Inflammatory macrophage treated with lipopolysaccharide for 1 hour (primary cell): Measurements from ENCODE around the gene KLK15.

Experiments
- DNase-seq, 2 donors: peaks; one replicate each; pipeline ENCODE4 v3.0.0-alpha.2; 2020 to 2022

KLK15 gene, protein sequence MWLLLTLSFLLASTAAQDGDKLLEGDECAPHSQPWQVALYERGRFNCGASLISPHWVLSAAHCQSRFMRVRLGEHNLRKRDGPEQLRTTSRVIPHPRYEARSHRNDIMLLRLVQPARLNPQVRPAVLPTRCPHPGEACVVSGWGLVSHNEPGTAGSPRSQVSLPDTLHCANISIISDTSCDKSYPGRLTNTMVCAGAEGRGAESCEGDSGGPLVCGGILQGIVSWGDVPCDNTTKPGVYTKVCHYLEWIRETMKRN

DNA sequence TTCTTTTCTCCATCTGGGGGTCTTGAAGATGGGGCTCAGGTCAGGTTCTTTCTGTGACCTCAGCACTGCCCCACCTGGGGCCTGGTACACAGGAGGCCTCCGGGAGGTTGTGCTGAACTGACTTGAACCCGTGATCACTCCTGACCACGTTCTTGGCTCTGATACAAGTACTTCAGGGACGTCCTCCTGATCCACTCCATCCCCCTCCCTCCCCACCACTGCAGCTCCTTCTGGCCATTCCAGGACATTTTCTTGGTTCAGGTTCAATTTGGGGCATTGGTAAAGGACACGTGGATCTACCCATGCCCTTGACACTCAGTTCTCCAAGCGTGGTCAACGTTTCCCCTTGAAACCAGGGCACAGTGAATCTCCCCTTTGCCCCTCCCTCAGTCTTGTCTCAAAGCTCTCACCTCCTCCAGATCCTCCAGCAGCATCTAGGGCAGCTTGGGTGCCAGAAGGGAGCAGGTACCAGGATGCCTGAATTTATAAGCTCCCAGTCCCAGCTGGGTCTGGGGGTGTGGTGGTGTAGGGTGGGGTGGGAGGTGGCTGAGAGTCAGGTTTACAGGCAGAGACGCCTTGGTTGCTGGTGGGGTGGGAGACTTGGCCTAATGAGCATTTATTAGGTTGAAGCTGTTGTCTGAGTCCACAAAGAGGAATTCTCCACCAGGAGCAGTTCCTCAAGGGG, at the start of gene KLK15:
Gene KLK15, minus strand, starts transcription at position 458 of the 685 bp plus-strand sequence. CDS start 2,082 bp downstream, outside the sequence.
- DNase-seq: no peak

DNA sequence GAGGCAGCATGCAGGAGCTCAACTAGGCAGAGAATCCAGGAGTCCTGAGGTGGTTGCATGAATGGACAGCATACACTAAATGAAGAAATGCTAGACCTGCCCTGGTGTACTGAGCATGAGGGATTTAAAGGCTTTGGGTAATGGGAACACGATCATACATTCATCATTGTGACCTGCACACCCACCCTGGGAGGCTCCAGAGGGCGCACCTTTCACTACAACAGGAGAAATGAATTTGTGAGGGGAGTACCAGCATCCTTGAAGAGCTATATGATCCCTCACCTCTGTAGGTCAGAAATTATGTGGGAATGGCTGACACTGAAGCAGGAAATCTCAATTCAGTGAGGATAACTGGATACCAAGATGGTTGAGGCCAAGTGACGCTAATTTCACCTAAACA, 48.8 kb upstream of the KLK15 start:
- DNase-seq: no peak

DNA sequence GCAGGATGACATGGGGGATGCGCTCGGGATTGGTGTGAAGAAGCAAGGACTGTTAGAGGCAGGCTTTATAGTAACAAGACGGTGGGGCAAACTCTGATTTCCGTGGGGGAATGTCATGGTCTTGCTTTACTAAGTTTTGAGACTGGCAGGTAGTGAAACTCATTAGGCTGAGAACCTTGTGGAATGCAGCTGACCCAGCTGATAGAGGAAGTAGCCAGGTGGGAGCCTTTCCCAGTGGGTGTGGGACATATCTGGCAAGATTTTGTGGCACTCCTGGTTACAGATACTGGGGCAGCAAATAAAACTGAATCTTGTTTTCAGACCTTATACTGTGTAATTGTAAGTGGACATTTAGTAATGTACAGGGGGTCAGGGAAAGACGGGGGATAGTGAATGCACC, 46.9 kb upstream of the KLK15 start:
- no peak for DNase-seq

DNA sequence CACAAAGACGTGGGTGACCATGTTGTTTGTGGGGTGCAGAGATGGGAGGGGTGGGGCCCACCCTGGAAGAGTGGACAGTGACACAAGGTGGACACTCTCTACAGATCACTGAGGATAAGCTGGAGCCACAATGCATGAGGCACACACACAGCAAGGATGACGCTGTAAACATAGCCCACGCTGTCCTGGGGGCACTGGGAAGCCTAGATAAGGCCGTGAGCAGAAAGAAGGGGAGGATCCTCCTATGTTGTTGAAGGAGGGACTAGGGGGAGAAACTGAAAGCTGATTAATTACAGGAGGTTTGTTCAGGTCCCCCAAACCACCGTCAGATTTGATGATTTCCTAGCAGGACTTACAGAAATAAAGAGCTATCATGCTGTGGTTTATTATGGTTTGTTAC, 45.5 kb upstream of the KLK15 start:
- no peak for DNase-seq

DNA sequence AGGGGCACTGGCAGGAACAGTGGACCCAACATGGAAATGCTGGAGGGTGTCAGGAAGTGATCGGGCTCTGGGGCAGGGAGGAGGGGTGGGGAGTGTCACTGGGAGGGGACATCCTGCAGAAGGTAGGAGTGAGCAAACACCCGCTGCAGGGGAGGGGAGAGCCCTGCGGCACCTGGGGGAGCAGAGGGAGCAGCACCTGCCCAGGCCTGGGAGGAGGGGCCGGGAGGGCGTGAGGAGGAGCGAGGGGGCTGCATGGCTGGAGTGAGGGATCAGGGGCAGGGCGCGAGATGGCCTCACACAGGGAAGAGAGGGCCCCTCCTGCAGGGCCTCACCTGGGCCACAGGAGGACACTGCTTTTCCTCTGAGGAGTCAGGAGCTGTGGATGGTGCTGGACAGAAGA, 44.0 kb upstream of the KLK15 start:
- DNase-seq: no peak

DNA sequence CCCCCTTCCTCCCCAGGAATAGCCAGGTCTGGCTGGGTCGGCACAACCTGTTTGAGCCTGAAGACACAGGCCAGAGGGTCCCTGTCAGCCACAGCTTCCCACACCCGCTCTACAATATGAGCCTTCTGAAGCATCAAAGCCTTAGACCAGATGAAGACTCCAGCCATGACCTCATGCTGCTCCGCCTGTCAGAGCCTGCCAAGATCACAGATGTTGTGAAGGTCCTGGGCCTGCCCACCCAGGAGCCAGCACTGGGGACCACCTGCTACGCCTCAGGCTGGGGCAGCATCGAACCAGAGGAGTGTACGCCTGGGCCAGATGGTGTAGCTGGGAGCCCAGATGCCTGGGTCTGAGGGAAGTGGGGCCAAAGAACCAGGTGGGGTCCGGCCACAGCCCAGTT, 43.1 kb upstream of the KLK15 start:
- DNase-seq: no peak

DNA sequence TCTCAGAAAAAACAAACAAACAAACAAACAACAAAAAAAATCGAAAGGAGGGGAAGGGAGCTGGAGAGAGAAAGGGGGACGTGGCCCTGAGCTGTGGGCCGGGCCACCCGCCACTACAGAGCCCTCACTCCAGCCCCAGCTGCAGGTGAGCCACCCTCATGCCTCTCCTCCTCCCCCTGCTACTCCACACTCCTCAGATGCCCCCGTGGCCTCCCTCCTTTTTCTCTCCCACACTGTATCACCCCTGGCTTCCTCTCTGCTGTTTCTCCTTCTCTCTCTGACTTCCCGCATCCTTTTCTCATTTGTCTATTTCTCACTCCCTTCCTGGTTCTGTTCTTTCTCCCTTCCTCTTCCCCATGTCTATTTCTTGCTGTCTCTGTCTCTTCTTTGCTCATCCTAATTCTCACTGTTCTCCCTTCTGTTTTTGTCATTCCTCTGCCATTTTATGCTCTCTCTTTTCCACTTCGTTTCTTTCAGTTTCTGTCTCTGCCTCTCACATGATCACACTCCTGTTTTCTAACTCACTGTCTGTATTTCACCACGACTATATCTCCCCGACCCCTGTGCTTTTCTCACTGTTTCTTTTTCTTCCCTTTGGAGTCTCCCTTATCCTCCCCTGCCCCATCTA, 42.5 kb upstream of the KLK15 start:
- no peak for DNase-seq

DNA sequence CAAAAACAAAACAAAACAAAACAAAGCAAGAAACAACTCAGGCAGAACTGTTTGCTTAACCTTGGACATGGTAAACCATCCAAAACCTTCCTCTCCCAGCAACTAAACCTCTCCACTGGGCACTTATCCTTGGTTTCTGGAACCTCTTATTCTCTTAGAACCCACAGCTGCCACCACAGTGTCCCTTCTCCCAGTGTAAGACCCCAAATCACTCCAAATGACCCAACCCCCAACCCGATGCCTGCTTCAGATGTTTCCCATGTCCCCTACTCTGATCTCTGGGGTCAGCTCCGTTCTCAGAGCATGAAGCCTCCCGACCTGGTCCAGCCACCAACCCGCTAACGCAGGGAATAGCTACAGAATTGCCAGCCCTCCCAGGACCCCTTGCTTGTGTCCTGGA, 40.8 kb upstream of the KLK15 start:
- DNase-seq: no peak

DNA sequence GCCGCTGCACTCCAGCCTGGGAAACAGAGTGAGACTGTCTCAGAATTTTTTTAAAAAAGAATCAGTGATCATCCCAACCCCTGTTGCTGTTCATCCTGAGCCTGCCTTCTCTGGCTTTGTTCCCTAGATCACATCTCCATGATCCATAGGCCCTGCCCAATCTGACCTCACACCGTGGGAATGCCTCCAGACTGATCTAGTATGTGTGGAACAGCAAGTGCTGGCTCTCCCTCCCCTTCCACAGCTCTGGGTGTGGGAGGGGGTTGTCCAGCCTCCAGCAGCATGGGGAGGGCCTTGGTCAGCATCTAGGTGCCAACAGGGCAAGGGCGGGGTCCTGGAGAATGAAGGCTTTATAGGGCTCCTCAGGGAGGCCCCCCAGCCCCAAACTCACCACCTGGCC, 39.7 kb upstream of the KLK15 start, which contains the start of gene KLK2:
Gene KLK2, plus strand, starts transcription at position 384 of the 400 bp plus-strand sequence. CDS start 35 bp downstream, outside the sequence.
- DNase-seq: no peak

DNA sequence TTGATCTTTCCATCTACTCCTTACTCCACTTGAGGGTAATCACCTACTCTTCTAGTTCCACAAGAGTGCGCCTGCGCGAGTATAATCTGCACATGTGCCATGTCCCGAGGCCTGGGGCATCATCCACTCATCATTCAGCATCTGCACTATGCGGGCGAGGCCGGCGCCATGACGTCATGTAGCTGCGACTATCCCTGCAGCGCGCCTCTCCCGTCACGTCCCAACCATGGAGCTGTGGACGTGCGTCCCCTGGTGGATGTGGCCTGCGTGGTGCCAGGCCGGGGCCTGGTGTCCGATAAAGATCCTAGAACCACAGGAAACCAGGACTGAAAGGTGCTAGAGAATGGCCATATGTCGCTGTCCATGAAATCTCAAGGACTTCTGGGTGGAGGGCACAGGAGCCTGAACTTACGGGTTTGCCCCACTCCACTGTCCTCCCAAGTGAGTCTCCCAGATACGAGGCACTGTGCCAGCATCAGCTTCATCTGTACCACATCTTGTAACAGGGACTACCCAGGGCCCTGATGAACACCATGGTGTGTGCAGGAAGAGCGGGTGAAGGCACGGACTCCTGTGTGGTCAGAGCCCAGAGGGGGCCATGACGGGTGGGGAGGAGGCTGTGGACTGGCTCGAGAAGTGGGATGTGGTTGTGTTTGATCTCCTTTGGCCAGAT, 37.2 kb upstream of the KLK15 start:
- DNase-seq: no peak

DNA sequence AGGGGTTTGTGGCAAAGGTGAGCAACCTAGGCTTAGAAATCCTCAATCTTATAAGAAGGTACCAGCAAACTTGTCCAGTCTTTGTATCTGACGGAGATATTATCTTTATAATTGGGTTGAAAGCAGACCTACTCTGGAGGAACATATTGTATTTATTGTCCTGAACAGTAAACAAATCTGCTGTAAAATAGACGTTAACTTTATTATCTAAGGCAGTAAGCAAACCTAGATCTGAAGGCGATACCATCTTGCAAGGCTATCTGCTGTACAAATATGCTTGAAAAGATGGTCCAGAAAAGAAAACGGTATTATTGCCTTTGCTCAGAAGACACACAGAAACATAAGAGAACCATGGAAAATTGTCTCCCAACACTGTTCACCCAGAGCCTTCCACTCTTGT, 36.1 kb upstream of the KLK15 start:
- DNase-seq: no peak

DNA sequence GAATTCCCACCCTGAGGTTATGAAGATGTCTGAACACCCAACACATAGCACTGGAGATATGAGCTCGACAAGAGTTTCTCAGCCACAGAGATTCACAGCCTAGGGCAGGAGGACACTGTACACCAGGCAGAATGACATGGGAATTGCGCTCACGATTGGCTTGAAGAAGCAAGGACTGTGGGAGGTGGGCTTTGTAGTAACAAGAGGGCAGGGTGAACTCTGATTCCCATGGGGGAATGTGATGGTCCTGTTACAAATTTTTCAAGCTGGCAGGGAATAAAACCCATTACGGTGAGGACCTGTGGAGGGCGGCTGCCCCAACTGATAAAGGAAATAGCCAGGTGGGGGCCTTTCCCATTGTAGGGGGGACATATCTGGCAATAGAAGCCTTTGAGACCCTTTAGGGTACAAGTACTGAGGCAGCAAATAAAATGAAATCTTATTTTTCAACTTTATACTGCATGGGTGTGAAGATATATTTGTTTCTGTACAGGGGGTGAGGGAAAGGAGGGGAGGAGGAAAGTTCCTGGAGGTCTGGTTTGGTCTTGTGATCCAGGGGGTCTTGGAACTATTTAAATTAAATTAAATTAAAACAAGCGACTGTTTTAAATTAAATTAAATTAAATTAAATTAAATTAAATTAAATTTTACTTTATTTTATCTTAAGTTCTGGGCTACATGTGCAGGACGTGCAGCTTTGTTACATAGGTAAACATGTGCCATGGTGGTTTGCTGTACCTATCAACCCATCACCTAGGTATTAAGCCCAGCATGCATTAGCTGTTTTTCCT, 28.3 kb upstream of the KLK15 start:
- DNase-seq: no peak

DNA sequence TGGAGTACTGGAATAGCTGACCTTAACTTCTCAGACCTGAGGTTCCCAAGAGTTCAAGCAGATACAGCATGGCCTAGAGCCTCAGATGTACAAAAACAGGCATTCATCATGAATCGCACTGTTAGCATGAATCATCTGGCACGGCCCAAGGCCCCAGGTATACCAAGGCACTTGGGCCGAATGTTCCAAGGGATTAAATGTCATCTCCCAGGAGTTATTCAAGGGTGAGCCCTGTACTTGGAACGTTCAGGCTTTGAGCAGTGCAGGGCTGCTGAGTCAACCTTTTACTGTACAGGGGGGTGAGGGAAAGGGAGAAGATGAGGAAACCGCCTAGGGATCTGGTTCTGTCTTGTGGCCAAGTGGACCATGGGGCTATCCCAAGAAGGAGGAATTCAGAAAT, 27.6 kb upstream of the KLK15 start:
- no peak for DNase-seq

DNA sequence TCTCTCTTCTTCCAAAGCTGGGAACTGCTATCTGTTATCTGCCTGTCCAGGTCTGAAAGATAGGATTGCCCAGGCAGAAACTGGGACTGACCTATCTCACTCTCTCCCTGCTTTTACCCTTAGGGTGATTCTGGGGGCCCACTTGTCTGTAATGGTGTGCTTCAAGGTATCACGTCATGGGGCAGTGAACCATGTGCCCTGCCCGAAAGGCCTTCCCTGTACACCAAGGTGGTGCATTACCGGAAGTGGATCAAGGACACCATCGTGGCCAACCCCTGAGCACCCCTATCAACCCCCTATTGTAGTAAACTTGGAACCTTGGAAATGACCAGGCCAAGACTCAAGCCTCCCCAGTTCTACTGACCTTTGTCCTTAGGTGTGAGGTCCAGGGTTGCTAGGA, 26.5 kb upstream of the KLK15 start:
- no peak for DNase-seq

DNA sequence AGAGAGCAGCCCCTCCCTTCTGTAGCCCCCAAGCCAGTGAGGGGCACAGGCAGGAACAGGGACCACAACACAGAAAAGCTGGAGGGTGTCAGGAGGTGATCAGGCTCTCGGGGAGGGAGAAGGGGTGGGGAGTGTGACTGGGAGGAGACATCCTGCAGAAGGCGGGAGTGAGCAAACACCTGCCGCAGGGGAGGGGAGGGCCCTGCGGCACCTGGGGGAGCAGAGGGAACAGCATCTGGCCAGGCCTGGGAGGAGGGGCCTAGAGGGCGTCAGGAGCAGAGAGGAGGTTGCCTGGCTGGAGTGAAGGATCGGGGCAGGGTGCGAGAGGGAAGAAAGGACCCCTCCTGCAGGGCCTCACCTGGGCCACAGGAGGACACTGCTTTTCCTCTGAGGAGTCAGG, 25.5 kb upstream of the KLK15 start:
- no peak for DNase-seq

DNA sequence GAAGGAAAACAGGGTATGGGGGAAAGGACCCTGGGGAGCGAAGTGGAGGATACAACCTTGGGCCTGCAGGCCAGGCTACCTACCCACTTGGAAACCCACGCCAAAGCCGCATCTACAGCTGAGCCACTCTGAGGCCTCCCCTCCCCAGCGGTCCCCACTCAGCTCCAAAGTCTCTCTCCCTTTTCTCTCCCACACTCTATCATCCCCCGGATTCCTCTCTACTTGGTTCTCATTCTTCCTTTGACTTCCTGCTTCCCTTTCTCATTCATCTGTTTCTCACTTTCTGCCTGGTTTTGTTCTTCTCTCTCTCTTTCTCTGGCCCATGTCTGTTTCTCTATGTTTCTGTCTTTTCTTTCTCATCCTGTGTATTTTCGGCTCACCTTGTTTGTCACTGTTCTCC, 24.0 kb upstream of the KLK15 start:
- no peak for DNase-seq

DNA sequence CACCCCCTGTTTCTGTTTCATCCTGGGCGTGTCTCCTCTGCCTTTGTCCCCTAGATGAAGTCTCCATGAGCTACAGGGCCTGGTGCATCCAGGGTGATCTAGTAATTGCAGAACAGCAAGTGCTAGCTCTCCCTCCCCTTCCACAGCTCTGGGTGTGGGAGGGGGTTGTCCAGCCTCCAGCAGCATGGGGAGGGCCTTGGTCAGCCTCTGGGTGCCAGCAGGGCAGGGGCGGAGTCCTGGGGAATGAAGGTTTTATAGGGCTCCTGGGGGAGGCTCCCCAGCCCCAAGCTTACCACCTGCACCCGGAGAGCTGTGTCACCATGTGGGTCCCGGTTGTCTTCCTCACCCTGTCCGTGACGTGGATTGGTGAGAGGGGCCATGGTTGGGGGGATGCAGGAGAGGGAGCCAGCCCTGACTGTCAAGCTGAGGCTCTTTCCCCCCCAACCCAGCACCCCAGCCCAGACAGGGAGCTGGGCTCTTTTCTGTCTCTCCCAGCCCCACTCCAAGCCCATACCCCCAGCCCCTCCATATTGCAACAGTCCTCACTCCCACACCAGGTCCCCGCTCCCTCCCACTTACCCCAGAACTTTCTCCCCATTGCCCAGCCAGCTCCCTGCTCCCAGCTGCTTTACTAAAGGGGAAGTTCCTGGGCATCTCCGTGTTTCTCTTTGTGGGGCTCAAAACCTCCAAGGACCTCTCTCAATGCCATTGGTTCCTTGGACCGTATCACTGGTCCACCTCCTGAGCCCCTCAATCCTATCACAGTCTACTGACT, 21.4 kb upstream of the KLK15 start, which contains the start of gene KLK3:
Gene KLK3, plus strand, starts transcription at position 280 of the 775 bp plus-strand sequence. Its CDS starts 41 bp downstream, at position 321.
- no peak for DNase-seq

DNA sequence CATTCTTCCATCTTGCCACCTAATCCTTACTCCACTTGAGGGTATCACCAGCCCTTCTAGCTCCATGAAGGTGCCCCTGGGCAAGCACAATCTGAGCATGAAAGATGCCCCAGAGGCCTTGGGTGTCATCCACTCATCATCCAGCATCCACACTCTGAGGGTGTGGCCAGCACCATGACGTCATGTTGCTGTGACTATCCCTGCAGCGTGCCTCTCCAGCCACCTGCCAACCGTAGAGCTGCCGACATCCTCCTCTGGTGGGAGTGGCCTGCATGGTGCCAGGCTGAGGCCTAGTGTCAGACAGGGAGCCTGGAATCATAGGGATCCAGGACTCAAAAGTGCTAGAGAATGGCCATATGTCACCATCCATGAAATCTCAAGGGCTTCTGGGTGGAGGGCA, 18.2 kb upstream of the KLK15 start:
- no peak for DNase-seq

DNA sequence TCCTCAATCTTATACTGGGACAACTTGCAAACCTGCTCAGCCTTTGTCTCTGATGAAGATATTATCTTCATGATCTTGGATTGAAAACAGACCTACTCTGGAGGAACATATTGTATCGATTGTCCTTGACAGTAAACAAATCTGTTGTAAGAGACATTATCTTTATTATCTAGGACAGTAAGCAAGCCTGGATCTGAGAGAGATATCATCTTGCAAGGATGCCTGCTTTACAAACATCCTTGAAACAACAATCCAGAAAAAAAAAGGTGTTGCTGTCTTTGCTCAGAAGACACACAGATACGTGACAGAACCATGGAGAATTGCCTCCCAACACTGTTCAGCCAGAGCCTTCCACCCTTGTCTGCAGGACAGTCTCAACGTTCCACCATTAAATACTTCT, 17.4 kb upstream of the KLK15 start:
- DNase-seq: no peak

DNA sequence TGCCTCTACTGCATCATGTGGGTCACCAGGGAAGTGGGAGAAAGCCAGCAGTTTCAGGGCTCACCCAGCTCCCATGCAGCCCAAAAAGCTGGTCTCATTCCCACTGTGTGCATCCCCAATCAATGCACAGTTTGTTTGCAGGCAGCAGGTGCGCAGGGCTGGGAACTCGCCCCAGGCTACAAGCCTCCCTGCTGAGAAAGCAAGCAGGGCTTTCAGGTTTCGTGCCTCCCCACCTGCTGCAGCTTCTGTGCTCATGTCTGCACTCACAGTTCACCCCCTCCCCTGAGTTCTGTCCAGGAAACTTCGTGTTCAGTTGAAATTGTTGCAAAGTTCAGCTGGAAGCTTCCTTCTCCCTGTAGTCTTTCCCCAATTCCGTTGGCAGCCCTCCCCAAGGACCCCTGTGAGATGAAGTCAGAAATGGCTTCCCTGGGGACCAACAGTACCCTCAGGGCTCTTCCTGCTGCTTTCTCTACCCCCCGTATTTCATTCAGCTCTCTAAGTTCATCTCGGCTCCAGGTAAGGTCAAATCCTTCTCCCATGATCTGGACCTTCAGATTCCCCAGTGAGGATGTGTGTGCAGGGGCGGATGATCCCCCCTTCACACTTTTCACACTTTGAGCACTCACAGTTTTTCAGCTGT, 11.0 kb upstream of the KLK15 start:
- DNase-seq: no peak

DNA sequence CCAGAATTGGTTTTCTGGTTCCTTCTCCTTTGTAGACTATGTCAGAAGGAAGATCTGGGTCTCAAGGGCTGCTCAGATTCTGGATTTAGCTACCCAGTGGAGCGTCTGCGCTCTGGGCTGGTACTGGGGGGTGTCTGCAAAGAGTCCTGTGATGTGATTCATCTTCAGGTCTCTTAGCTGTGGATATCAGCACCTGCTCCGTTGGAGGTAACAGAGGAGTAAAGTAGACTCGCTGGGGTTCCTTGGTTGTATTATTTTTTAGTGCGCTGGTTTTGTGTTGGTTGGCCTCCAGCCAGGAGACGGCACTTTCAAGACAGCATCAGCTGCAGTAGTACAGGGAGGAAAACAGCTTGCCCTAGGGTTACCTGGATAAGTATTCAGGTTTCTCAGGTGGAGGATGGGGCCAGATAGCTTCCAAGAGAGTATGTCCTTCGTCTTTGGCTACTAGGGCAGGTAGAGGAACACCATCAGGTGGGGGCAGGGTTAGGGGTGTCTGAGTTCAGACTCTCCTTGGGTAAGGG, 10.4 kb upstream of the KLK15 start:
- DNase-seq: no peak
